Stimulated activated CD8-positive, alpha-beta memory T cell treated with anti-CD3 and anti-CD28 coated beads, Interleukin-4, amount 100 ng/mL, for 48 hours (primary cell): Measurements from ENCODE around the gene STK40.

ENCODE experiments used
- DNase-seq: peaks from one replicate; pipeline ENCODE4 v3.0.0-alpha.2; 2020

STK40 gene

GRCh38 chr1:36342426-36343185, 43.1 kb downstream of the STK40 start:
- peak; percentile 71 for DNase-seq

GRCh38 chr1:36341626-36342320, 44.0 kb downstream of the STK40 start:
- DNase-seq, result no peak

- DNase-seq, result no peak
Observed at GRCh38 chr1:36339615-36340014, 46.1 kb downstream of the STK40 start.

- no peak for DNase-seq
Observed at GRCh38 chr1:36339215-36339614, 46.5 kb downstream of the STK40 start.

GRCh38 chr1:36337830-36338229, 47.9 kb downstream of the STK40 start:
- DNase-seq, result no peak

GRCh38 chr1:36330940-36331339, 54.8 kb downstream of the STK40 start:
- DNase-seq, result no peak

GRCh38 chr1:36329817-36330216, 55.9 kb downstream of the STK40 start:
- DNase-seq, result no peak

GRCh38 chr1:36328713-36329112, 57.0 kb downstream of the STK40 start:
- DNase-seq, result no peak

- DNase-seq, result no peak
Observed at GRCh38 chr1:36328088-36328480, 57.6 kb downstream of the STK40 start.

GRCh38 chr1:36327421-36328087, 58.2 kb downstream of the STK40 start:
- no peak for DNase-seq

- peak; percentile 46 for DNase-seq
Observed at GRCh38 chr1:36326499-36326898, 59.2 kb downstream of the STK40 start.

- no peak for DNase-seq
Observed at GRCh38 chr1:36324353-36324703, 61.4 kb downstream of the STK40 start.

GRCh38 chr1:36323636-36324352, 61.9 kb downstream of the STK40 start, which contains the start of gene EVA1B:
EVA1B (minus strand) TSS chr1:36323645; CDS start chr1:36323037, 608 bp downstream.
- peak; percentile 69 for DNase-seq

- DNase-seq, result peak; percentile 72
Observed at GRCh38 chr1:36322786-36323635, 62.7 kb downstream of the STK40 start.

GRCh38 chr1:36322041-36322785, 63.5 kb downstream of the STK40 start:
- DNase-seq, result no peak

GRCh38 chr1:36321119-36321951, 64.4 kb downstream of the STK40 start:
- DNase-seq, result peak; percentile 63

GRCh38 chr1:36320767-36321118, 65.0 kb downstream of the STK40 start:
- no peak for DNase-seq

- no peak for DNase-seq
Observed at GRCh38 chr1:36320291-36320761, 65.4 kb downstream of the STK40 start.

- DNase-seq, result no peak
Observed at GRCh38 chr1:36309397-36309796, 76.3 kb downstream of the STK40 start.

- DNase-seq, result no peak
Observed at GRCh38 chr1:36307601-36308330, 78.0 kb downstream of the STK40 start.
